Measurements from ENCODE around the gene ZC3H6.
"Not testable (repeated sequence)": the region's sequence is repeated elsewhere in the genome, so short reads cannot be mapped to it uniquely, and the experiment has no call there.

The ZC3H6 gene

GRCh38 chr2:112273349-112273748 is 2.0 kb upstream of the ZC3H6 start:
- DNase-seq = no peak
- in situ Hi-C loops (cut with MboI; ENCODE audit: low pct_unique_long_range_greater_than_20kb, low sequenced_read_pairs) = no loop called here

DNA sequence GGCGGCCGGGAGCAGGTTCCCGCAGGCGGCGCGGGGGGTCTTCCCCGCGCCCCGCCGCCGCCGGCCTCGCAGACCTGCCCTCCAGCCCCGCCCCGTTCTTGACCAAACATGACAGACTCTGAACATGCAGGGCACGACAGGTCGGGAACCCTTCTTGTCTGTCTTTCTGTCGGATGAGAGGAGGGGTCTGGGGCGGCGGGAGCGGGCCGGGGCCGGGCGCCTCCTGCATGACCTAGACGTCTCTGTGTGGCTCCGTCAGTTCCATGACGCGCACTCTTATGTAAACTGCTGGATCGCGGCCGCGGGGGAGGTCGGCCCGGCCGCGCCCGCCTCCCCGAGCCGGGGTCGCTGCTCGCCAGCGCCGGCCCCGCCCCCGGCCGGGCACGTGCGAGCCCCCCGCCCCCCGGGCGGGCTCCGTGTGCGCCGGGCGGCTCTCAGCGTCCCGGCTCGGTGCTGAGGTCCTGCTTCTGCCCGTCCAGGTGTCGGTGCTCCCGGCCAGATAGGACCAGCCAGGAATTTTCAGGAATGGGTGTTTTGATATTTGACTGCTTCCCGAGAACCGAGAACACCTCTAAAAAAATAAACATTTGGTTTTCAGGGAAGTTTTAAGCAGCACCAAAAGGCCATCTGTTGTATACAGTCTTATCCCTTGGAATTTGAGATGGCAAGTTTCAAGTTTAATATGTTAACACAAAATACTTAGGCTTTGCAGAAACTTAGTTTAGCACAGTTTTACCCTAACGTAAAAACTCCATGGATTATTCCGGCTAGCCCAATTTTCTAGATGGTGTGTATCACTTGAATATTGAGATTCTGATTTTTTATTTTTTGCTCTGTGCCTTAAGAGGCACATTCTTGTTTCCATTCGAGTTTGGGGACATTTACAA is 733 bp downstream of the ZC3H6 start:
- in situ Hi-C loops (cut with MboI; ENCODE audit: low pct_unique_long_range_greater_than_20kb, low sequenced_read_pairs) = no loop called here

GRCh38 chr2:112276954-112277353 is 1.6 kb downstream of the ZC3H6 start:
- no peak for DNase-seq
- in situ Hi-C loops (cut with MboI; ENCODE audit: low pct_unique_long_range_greater_than_20kb, low sequenced_read_pairs) = no loop called here

More for the DNA sequence above, 733 bp downstream of the ZC3H6 start:
- peak; percentile 76 for DNase-seq

DNA sequence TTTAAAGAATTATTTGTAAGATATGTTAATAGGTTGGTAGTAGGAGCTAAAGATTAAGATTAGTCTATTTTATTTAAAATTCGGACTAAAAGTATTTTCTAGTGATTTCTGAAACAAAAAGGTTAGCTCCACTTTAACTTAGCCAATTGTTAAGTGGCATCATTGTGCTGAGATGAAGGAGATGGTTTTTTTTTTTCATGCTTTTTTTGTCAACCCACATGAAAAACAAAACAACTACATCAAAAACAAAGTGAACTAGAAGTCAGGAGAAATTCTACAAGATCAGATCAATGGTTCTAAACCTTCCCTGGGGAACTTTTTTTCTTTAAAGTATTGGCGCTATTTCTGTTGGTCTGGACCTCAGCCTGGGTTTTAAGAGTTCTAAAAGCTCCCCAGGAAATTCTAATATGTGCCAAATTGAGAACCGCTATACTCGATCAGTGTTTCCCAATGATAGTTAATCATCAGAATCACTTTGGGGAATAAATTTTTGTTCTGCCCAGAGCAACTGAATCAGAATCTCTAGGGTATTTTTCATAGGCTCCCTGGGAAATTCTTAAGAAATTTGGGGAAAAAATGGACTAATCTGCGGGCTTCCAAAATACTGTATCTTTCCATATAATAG is 2.3 kb downstream of the ZC3H6 start:
- in situ Hi-C loops (cut with MboI; ENCODE audit: low pct_unique_long_range_greater_than_20kb, low sequenced_read_pairs) = no loop called here
- DNase-seq = no peak

GRCh38 chr2:112282066-112282465 is 6.7 kb downstream of the ZC3H6 start:
- in situ Hi-C loops (cut with MboI; ENCODE audit: low pct_unique_long_range_greater_than_20kb, low sequenced_read_pairs); DNase-seq: not testable (repeated sequence)

DNA sequence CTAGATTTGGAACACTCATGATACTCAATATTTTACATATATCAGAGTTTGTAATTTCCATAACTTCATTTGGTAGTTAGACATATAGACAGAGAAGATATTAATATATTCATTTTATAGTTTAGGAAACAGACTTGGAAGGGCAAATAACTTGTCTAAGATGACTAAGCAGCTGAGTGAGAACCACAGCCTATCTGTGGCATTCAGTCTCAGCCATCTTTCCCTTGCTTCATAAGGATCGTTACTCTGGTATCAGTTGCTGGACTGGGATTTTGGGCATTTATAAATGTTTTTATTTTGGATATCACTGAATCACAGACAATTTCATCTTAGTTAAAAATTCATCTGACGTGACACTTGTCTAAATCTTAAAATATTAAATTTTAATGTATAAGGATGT is 8.1 kb downstream of the ZC3H6 start:
- DNase-seq; in situ Hi-C loops (cut with MboI; ENCODE audit: low pct_unique_long_range_greater_than_20kb, low sequenced_read_pairs): not testable (repeated sequence)

- in situ Hi-C loops (cut with MboI; ENCODE audit: low pct_unique_long_range_greater_than_20kb, low sequenced_read_pairs) = no loop called here
- no peak for DNase-seq
Observed at GRCh38 chr2:112290088-112290487, 14.7 kb downstream of the ZC3H6 start.

GRCh38 chr2:112290648-112291047 is 15.3 kb downstream of the ZC3H6 start:
- in situ Hi-C loops (cut with MboI; ENCODE audit: low pct_unique_long_range_greater_than_20kb, low sequenced_read_pairs) = no loop called here

GRCh38 chr2:112293636-112294401 is 18.4 kb downstream of the ZC3H6 start:
- no peak for DNase-seq
- in situ Hi-C loops (cut with MboI; ENCODE audit: low pct_unique_long_range_greater_than_20kb, low sequenced_read_pairs) = no loop called here

More at GRCh38 chr2:112290648-112291047, 15.3 kb downstream of the ZC3H6 start:
- no peak for DNase-seq

- in situ Hi-C loops (cut with MboI; ENCODE audit: low pct_unique_long_range_greater_than_20kb, low sequenced_read_pairs) = no loop called here
- DNase-seq = no peak
Observed at GRCh38 chr2:112295407-112296078, 20.1 kb downstream of the ZC3H6 start.

- in situ Hi-C loops (cut with MboI; ENCODE audit: low pct_unique_long_range_greater_than_20kb, low sequenced_read_pairs) = no loop called here
- no peak for DNase-seq
Observed at GRCh38 chr2:112296407-112296806, 21.0 kb downstream of the ZC3H6 start.

DNA sequence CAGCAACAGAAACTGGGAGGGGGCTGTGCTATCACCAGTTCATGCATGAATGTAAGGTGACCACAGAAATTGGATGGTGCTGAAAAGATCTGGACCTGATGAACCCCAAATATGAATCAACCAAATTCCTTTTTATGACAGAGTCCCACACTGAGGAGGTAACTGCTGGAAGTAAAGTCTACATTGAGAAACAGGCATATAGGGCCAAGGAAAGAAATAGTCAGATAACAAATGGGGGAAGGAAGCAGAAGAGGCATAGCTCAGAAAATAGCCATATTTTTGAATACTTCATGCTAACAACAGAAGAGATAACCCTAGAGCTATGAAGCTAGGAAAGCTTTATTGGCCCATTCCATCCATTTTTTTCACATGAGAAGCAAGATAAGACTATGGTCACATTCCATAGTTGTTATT is 25.8 kb downstream of the ZC3H6 start:
- no peak for DNase-seq
- in situ Hi-C loops (cut with MboI; ENCODE audit: low pct_unique_long_range_greater_than_20kb, low sequenced_read_pairs) = no loop called here

DNA sequence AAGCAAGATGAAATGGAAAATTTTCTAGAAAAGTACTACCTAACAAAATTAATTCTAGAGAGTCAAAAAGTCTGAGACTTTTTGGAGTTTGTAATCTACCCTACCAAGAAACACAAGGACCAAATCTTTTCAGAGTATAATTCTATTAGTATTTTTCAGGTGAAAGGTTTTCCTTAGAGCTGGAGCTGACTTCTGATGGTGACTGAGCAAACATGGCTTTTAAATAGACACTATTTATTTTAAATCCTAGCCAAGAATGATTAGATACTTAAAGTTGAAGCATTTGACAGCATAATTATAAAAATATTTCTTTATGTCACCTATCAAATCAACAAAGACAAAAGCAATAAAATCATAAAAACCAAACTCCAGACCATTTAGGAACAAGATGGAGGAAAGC is 26.6 kb downstream of the ZC3H6 start:
- DNase-seq = no peak

DNA sequence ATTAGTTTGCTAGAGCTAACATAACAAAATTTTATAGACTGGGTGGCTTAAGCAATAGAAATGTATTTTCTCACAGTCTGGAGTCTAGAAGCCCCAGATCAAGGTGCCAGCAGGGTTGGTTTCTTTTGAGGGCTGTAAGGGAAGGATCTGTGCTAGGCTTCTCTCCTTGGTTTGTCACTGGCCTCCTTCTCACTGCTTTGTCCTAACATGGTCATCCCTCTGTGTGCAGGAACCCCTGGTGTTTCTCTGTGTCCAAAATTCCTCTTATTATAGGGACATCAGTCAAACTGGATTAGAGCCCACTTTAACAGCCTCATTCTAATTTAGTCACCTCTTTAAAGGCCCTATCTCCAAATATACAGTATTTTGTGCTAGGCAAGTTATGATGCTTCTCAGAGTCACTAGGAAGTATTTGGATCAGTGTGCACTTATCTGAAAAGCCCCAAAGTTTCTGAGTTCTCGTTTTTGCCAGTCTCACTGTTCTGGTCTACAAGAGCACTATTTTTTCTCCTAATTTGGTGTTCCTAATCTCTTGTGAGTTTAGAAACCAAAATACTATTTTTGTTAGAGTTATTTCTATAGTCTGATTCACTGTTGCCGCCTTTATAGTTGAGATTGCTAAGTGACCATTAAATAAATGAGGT is 29.0 kb downstream of the ZC3H6 start:
- no peak for DNase-seq
- in situ Hi-C loops (cut with MboI; ENCODE audit: low pct_unique_long_range_greater_than_20kb, low sequenced_read_pairs) = no loop called here

More for the DNA sequence above, 26.6 kb downstream of the ZC3H6 start:
- in situ Hi-C loops (cut with MboI; ENCODE audit: low pct_unique_long_range_greater_than_20kb, low sequenced_read_pairs) = no loop called here

DNA sequence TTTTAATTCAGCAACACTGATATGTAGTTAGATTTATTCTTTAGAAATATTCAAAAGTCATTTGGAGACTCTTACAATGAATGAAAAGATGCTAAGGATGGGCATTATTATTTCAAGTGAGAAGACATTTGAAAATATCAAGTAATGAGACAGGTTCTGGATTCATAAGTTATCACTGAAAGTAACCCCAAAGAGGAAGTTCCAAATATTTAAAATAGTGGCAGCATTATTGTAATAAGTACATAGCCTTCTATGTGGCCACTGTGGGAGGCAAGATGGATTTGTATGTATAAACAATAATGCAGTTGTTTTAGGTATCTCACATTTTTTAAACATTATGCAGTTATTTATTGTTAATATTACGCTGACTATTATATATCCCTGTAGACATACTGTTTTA is 29.7 kb downstream of the ZC3H6 start:
- DNase-seq = no peak
- in situ Hi-C loops (cut with MboI; ENCODE audit: low pct_unique_long_range_greater_than_20kb, low sequenced_read_pairs) = no loop called here

DNA sequence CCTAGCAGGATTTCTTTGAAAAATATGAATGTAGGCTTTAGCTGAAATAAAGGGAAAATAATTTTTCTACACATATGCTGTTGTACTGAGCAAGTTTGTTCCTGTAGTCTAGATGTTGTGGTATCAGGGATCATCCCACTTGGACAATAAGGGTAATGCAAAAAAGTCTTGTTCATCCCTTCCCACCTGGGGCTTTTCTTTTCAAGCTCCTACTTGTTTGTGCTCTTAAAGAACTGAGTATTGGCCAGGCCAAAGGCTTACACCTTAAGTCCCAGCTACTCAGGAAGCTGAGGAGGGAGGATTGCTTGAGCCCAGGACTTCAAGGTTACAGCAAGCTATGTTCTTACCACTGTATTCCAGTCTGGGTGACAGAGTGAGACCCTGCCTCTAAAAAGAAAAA is 35.5 kb downstream of the ZC3H6 start:
- in situ Hi-C loops (cut with MboI; ENCODE audit: low pct_unique_long_range_greater_than_20kb, low sequenced_read_pairs) = no loop called here
- DNase-seq = no peak

GRCh38 chr2:112311932-112312331 is 36.5 kb downstream of the ZC3H6 start:
- no peak for DNase-seq
- in situ Hi-C loops (cut with MboI; ENCODE audit: low pct_unique_long_range_greater_than_20kb, low sequenced_read_pairs) = no loop called here

DNA sequence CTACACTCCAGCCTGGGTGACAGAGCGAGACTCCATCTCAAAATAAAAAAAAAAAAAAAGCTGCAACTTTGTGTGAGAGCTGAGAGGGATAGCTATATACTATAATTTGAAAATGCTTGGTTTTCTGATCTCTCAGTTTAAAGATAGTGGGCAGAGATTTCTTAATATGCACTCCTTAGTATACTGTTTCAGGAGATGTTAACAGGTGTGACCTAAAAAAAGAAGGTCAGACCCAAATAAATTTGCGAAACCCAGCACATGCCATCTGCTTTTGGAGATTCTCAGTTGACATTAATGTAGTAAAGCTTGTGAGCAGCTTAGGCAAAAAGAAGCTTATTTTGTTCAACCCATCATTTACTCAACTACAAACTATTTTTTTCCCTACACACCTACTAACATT is 37.4 kb downstream of the ZC3H6 start:
- in situ Hi-C loops (cut with MboI; ENCODE audit: low pct_unique_long_range_greater_than_20kb, low sequenced_read_pairs) = no loop called here
- DNase-seq = no peak

DNA sequence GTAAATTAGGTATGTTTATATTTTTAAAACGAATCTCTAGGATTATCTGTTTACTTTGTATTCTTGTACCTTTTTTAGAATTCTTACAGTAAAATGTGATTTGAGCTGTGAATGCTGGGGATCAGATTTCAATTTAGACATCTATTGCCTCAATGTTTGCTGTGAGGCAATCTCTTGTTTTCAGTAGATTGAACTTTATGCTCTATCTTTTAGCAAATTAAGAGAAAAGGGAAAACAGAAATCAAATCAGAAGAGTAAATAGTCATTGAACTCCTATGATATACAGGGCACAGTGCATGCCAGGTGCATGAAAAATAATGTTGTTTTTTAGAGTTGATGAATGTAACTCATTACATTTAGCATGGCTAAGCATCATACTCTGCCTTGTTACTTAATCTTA is 39.5 kb downstream of the ZC3H6 start:
- in situ Hi-C loops (cut with MboI; ENCODE audit: low pct_unique_long_range_greater_than_20kb, low sequenced_read_pairs) = no loop called here
- no peak for DNase-seq
